ENCODE measurements around the gene CFI.

DNA sequence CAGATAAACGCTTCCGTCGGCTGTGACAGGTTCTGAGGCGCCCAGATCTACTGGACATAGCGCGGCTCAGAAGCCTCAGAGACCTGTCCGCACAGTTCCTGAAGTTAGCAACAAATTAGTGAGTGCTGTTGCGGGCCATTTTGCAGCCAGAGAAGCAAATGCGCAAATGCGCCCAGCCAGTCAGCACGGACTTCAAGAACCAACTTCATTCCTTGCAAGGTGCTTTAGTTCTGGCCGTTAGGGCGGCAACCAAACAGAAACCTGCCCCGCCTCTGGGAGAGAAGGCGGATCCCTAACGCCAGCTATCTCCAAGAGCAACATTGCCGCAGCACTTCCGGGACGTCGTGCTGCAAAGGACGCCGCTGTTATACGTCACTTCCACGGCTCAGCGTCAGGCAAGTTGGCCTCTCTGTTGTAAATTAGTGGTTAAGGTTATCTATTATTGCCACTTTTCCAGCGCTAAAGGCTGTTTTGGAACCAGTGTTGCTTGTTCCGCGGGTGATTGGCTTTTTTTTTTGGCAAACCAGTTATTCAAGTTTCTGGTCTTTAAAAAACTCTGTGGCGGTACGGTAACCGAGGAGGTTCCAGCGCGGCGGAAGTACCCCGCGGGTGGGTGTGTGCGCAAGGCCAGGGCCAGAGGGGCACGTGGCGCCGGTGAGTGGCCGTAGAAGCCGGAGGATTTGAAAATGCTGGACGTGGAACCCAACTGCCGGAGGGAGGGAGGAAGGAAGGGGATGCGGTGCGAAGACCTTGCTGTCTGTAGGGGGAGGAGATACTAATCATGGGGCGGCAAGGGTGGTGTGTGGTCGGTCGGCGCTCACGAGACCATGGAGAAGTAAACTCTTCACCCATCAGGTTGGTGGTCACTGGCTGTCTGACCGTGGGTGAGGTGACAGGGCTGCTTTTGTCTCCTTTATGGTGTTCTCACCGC, 13.6 kb upstream of the CFI start, which contains the start of gene GAR1:
- TF ChIP-seq, protein P1, sequence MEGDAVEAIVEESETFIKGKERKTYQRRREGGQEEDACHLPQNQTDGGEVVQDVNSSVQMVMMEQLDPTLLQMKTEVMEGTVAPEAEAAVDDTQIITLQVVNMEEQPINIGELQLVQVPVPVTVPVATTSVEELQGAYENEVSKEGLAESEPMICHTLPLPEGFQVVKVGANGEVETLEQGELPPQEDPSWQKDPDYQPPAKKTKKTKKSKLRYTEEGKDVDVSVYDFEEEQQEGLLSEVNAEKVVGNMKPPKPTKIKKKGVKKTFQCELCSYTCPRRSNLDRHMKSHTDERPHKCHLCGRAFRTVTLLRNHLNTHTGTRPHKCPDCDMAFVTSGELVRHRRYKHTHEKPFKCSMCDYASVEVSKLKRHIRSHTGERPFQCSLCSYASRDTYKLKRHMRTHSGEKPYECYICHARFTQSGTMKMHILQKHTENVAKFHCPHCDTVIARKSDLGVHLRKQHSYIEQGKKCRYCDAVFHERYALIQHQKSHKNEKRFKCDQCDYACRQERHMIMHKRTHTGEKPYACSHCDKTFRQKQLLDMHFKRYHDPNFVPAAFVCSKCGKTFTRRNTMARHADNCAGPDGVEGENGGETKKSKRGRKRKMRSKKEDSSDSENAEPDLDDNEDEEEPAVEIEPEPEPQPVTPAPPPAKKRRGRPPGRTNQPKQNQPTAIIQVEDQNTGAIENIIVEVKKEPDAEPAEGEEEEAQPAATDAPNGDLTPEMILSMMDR (IDR thresholded peaks at IDR 0.05) = no peak
- TF ChIP-seq POLR2A (IDR thresholded peaks at IDR 0.05) = no peak

Data from lower leg skin (tissue), 3 donors.